Measurements from ENCODE around the gene RBMS1.
A peak's percentile ranks its signal among the peaks of the same experiment; 100 is the strongest.
"Not testable (repeated sequence)": the region's sequence is repeated elsewhere in the genome, so short reads cannot be mapped to it uniquely, and the experiment has no call there.

The RBMS1 gene

GRCh38 chr2:160433466-160434140 lies 60.0 kb downstream of the RBMS1 start:
- DNase-seq (ENCODE audit: low read depth in 2 of 2): no peak

DNA sequence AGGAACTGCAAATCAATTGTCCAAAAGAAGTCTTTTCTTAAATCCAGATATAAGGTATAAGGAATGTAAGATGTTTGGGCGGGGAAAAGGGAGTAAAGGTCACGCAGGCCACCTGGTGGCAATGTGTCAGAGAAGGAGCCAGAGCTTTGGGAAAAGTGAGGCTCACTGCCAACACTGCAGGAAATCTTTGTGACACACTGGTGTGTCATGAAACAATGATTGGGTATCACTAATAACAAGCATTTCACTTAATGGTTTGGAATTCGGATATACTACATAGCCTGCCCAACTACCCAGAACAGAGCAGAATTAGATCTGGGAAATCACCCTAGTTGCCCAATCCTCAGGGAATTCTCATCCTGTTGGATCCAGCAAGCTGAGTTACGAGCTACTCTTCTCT lies 61.0 kb downstream of the RBMS1 start:
- DNase-seq (ENCODE audit: low read depth in 2 of 2): no peak

- no peak for DNase-seq (ENCODE audit: low read depth in 2 of 2)
Measured at GRCh38 chr2:160431441-160431840, 62.2 kb downstream of the RBMS1 start.

- no peak for DNase-seq (ENCODE audit: low read depth in 2 of 2)
Measured at GRCh38 chr2:160430001-160430344, 63.6 kb downstream of the RBMS1 start.

DNA sequence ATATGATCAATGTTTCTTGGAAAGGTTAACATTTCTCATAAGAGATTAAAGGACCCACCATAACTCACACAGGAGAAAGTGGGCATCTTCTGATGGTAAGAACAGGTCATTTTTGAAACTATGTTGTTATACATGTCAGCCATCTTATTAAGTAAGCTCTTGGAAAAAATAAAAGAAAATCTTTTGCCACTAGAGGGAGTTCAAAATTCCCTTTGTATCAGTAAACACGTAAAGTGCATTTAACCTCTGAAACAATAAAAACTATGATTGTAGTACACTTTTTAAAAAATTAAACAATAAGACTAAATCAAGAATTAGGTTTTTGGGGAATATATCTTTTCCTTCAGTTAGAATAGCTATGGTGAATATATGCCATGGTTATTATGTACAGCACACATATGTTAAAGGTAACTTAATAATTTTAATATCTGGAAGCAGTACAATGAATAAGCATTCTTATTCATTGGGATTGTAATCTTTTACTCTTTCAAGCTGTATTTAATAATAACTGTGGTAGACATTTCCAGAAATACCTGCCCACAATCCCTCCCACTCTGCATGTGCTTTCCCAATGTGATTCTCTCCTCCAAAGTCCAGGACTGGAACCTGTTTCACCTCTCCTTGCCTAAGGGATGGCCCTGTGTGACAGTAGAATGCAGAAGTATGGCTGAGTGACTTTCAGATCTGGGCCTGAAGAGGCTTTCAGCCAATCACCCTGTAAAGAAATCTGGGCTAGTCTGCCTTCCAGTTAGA lies 64.2 kb downstream of the RBMS1 start:
- DNase-seq (ENCODE audit: low read depth in 2 of 2): no peak

GRCh38 chr2:160428405-160428763 lies 65.2 kb downstream of the RBMS1 start:
- DNase-seq (ENCODE audit: low read depth in 2 of 2): no peak

- DNase-seq (ENCODE audit: low read depth in 2 of 2): no peak
Measured at GRCh38 chr2:160427629-160428404, 65.8 kb downstream of the RBMS1 start.

DNA sequence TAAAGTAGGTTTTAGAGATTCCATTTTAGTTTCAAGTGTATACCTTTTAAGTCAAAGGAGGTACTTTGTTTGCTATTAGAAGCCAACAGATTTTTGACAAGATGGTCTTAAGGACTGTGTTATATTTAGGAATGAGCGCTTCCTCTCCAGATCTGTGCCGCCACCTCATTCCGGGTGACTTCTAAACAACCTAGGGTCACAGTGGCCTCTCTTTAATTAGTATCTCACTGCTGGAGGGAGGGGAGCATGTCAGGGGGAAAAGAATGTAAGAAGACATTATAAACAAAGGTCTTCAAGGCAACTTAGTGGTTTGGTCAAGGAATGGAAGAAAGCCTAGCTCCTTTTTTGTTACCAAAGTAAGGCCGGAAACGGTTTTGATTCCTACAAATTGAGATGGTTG lies 67.0 kb downstream of the RBMS1 start:
- DNase-seq (ENCODE audit: low read depth in 2 of 2): no peak

GRCh38 chr2:160425434-160426151 lies 68.0 kb downstream of the RBMS1 start:
- no peak for DNase-seq (ENCODE audit: low read depth in 2 of 2)

GRCh38 chr2:160423126-160423525 lies 70.5 kb downstream of the RBMS1 start:
- DNase-seq (ENCODE audit: low read depth in 2 of 2): no peak

- not testable (repeated sequence) for DNase-seq (ENCODE audit: low read depth in 2 of 2)
Measured at GRCh38 chr2:160421646-160422501, 71.7 kb downstream of the RBMS1 start.

DNA sequence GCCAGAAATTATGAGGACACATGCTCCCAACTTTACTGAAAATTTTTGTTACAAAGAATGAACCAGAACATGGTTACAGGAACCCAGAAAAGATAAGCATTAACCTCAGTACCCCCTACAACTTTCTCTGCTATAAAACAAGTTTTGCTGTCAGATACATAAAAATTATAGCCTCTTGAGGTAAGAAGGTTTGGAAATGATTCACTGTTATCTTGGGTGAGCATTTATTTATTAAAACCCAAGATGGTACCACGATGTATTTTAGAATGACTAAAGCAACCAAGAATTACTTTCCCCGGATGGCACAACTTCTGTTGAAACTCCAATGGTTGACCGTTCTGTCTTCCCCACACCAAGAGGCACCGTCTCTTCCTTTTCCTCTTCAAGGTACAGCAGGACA lies 72.9 kb downstream of the RBMS1 start:
- no peak for DNase-seq (ENCODE audit: low read depth in 2 of 2)

DNA sequence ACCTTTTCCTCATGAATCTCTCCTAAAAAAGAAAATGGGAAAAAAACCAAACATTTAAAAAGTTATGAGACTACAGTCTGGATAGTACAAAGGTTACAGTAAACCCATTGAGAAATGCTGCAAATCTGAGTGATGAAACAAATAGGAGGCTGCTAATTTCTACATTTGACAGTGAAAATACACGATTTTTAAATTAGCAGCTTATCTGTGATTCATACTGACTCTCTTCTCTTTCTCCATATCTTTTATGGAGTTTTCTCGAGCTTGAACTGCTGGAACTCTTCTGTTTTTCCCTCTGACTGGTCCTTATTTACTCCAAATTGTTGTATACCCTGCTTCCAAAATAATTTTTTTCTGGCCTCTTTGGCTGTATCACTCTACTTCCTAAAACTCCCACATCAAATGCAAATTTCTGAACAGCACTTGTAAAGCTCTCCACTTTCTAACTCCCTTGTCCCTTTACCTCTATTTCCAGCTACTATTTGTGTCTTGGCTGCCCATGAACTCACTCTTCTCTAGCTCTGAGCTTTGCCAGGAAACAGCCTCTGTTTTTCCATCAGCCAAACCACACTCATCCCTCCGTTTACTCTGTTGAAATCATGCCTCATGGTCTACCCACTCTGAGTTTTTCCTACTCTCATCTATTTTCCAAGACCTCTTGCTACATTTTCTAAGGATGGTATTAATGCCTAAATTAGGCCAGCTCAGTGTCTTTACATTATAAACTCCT lies 73.7 kb downstream of the RBMS1 start:
- DNase-seq (ENCODE audit: low read depth in 2 of 2): no peak

- DNase-seq (ENCODE audit: low read depth in 2 of 2): no peak
Measured at GRCh38 chr2:160418853-160419252, 74.8 kb downstream of the RBMS1 start.

DNA sequence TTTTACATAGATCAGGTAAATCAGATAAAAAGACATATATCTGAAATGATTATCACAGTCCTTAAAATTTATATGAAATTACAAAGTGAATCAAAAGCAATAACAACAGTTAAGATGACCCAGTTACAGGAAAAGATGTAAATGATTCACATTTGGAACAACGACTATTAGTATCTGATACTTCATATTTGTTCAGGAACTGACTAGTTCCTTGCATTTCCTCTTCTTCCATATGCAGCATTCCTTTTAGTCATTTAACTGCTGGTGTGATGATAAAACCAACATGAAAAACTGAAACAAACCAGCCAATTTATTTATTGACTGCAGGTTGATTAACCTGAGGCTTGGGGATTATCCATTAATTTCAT lies 75.2 kb downstream of the RBMS1 start:
- DNase-seq (ENCODE audit: low read depth in 2 of 2): no peak

DNA sequence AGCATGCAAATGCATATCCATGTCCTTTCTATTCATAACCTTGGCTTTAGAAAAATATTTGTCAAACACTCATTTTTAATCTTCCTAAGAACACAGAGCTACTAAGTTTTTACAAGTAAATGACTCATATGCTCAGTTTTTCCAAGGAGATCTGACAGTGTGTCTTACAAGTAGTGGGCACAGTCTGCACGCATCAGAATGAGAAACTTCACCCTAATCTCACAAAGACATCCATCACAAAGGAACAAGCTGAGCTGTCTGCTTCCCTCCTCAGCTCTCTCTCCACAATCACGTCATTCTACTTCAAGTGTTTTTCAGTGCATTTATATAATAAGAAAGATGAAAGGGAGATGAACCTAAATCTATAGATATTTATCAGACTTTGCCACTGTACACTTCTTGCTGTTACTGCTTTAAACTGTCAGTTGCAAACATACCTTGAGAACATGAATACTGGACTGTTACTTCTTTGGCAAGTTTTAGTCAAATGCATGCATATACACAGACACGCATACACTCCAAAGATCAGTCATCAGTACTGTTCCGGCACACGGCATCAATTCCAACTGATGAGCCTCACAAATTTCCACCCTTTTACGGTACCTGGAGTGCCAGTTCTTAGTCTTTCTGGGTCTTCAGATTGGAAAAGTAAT lies 75.7 kb downstream of the RBMS1 start:
- DNase-seq (ENCODE audit: low read depth in 2 of 2): peak in 1 of 2 donors; percentile 29

- no peak for DNase-seq (ENCODE audit: low read depth in 2 of 2)
Measured at GRCh38 chr2:160415991-160416390, 77.6 kb downstream of the RBMS1 start.

GRCh38 chr2:160411955-160412354 lies 81.7 kb downstream of the RBMS1 start:
- no peak for DNase-seq (ENCODE audit: low read depth in 2 of 2)

GRCh38 chr2:160411167-160411566 lies 82.4 kb downstream of the RBMS1 start:
- DNase-seq (ENCODE audit: low read depth in 2 of 2): no peak

- DNase-seq (ENCODE audit: low read depth in 2 of 2): no peak
Measured at GRCh38 chr2:160409480-160409879, 84.1 kb downstream of the RBMS1 start.

Data from stimulated activated CD4-positive, alpha-beta T cell treated with anti-CD3 and anti-CD28 coated beads, Interleukin-15, amount 100 ng/mL, for 48 hours (primary cell).